Activated CD4-positive, alpha-beta memory T cell treated with anti-CD3 and anti-CD28 coated beads for 36 hours (primary cell): ENCODE data around the gene AFF4. TPM values are rescaled to one million over a fixed set of nuclear protein-coding genes. Genes with fewer than 3 reads are reported as not detected.

Source experiments
- CTCF ChIA-PET: fragments of 350-600 bp; sonication (Branson Sonifier 250); formaldehyde crosslinking; loops from one replicate; lab custom pipeline; 2021; ENCODE audit warnings: antibody characterized with exemption, inconsistent platforms; lab: Charles Lee
- POLR2A ChIA-PET: fragments of 350-600 bp; sonication (Branson Sonifier 250); formaldehyde crosslinking; loops from one replicate; lab custom pipeline; 2021; ENCODE audit warnings: antibody characterized with exemption; lab: Charles Lee
- DNase-seq: peaks from one replicate; pipeline ENCODE4 v3.0.0-alpha.2; 2020
- H3K27ac Mint-ChIP-seq: one replicate; pipeline ENCODE4 v1.8.0; 2021; ENCODE audit warnings: mixed read lengths
- H3K27me3 Mint-ChIP-seq: one replicate; pipeline ENCODE4 v1.8.0; 2021; ENCODE audit warnings: mixed read lengths
- H3K36me3 Mint-ChIP-seq: one replicate; pipeline ENCODE4 v1.8.0; 2021; ENCODE audit warnings: mixed read lengths
- H3K4me1 Mint-ChIP-seq: one replicate; pipeline ENCODE4 v1.8.0; 2021; ENCODE audit warnings: low read depth, mixed read lengths
- H3K4me3 Mint-ChIP-seq: one replicate; pipeline ENCODE4 v1.8.0; 2021; ENCODE audit warnings: mild to moderate bottlenecking, mixed read lengths
- H3K9me3 Mint-ChIP-seq: one replicate; pipeline ENCODE4 v1.8.0; 2021; ENCODE audit warnings: mixed read lengths
- intact Hi-C: fragments of 100-400 bp; cut with micrococcal nuclease; formaldehyde crosslinking; loops from one replicate; pipeline ENCODE4 v1.15.1; 2023
- total RNA-seq, 2 experiments: library from RNA; stranded (reverse); gene quantifications; one replicate each; pipeline ENCODE4 v1.2.3, GENCODE V29; 2021

The AFF4 gene
- total RNA-seq, 2 experiments from 2014 or later: 21.9 to 22.1 TPM

DNA sequence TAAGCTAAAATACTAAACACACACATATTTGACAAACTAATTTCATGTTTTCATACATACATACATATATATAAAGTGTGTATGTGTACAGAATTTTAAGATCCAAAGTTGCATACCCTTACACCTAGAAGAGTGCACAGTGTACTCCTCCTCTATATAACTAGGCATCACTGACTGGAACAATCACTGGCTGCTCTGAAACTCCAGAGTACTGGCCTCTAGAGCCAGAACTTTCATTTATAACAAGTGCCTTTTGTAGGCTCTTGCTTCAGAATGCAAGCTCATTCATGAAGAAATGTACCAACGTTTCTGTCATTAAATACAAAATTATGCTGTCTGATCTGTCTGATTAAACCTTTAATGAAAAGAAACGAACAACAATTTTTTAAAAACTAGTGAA lies 86.0 kb downstream of the AFF4 start:
- Mint-ChIP-seq H3K4me3 (no peak overlapping the region), H3K4me1 (no peaks in the 10 kb centered on the region), H3K27ac (no peak overlapping the region), H3K27me3 (no peaks in the 10 kb centered on the region), H3K36me3 (peaks cover 21% of the 10 kb centered on the region), H3K9me3 (no peaks in the 10 kb centered on the region)
- ChIA-PET POLR2A (interaction anchor here (1.8 kb wide), 1 partner anchor 10 kb away, joined by 4 read pairs; no protein-coding TSS in a partner anchor), CTCF (interaction anchor here (0.7 to 1.8 kb wide), 2 partner anchors 14 to 53 kb away, joined by 4 to 6 read pairs; no protein-coding TSS in a partner anchor)
- intact Hi-C loops: no loop called here
- DNase-seq: no peak

GRCh38 chr5:132876020-132876759 lies 87.2 kb downstream of the AFF4 start:
- POLR2A ChIA-PET: interaction anchor here (1.8 kb wide), 1 partner anchor 9 kb away, joined by 4 read pairs; no protein-coding TSS in a partner anchor
- H3K27ac Mint-ChIP-seq: no peak overlapping the region
- no peaks in the 10 kb centered on the region for H3K27me3 Mint-ChIP-seq
- intact Hi-C loops: no loop called here
- H3K9me3 Mint-ChIP-seq: no peaks in the 10 kb centered on the region
- no peak for DNase-seq
- H3K36me3 Mint-ChIP-seq: peaks cover 22% of the 10 kb centered on the region
- CTCF ChIA-PET: no interaction called here
- no peaks in the 10 kb centered on the region for H3K4me1 Mint-ChIP-seq
- H3K4me3 Mint-ChIP-seq: no peak overlapping the region

GRCh38 chr5:132873930-132874271 lies 89.5 kb downstream of the AFF4 start:
- peaks cover 22% of the 10 kb centered on the region for H3K36me3 Mint-ChIP-seq
- no peak for DNase-seq
- H3K4me3 Mint-ChIP-seq: no peak overlapping the region
- ChIA-PET CTCF (no interaction called here), POLR2A (no interaction called here)
- H3K27ac Mint-ChIP-seq: no peak overlapping the region
- no peaks in the 10 kb centered on the region for H3K9me3 Mint-ChIP-seq
- no peaks in the 10 kb centered on the region for H3K27me3 Mint-ChIP-seq
- H3K4me1 Mint-ChIP-seq: peaks cover under 1% of the 10 kb centered on the region
- intact Hi-C loops: no loop called here

GRCh38 chr5:132873119-132873929 lies 90.1 kb downstream of the AFF4 start, which contains the start of gene LEAP2:
TSS of gene LEAP2 (plus strand) at chr5:132873668. CDS start at chr5:132873695, 27 bp downstream.
- H3K4me1 Mint-ChIP-seq: peaks cover 5% of the 10 kb centered on the region
- H3K27ac Mint-ChIP-seq: no peak within 1 kb of the TSS
- CTCF ChIA-PET: no interaction called here
- H3K9me3 Mint-ChIP-seq: no peaks in the 10 kb centered on the region
- H3K36me3 Mint-ChIP-seq: peaks cover 26% of the 10 kb centered on the region
- intact Hi-C loops: no loop called here
- H3K27me3 Mint-ChIP-seq: no peaks in the 10 kb centered on the region
- no peak within 1 kb of the TSS for H3K4me3 Mint-ChIP-seq
- POLR2A ChIA-PET: no interaction called here
- DNase-seq: no peak

DNA sequence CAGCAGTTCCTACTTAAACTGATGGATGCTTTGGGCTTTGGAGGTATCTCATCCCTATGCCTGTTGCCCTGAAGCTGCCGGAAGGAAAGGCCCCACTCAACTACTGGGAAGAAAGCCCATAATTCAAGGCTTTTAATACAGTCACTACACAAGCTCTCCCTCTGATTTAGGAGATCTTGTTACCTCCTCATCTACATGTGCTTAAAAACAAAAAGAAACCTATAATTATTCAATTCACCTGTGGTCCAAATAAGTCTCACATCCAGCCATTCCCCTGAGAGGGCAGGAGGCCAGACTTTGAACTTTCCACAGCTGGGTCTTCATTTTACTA lies 90.7 kb downstream of the AFF4 start:
- intact Hi-C loops: no loop called here
- ChIA-PET POLR2A (no interaction called here), CTCF (no interaction called here)
- no peak overlapping the region for H3K27ac Mint-ChIP-seq
- H3K4me3 Mint-ChIP-seq: no peak overlapping the region
- H3K4me1 Mint-ChIP-seq: peaks cover 9% of the 10 kb centered on the region
- H3K9me3 Mint-ChIP-seq: no peaks in the 10 kb centered on the region
- peaks cover 27% of the 10 kb centered on the region for H3K36me3 Mint-ChIP-seq
- H3K27me3 Mint-ChIP-seq: no peaks in the 10 kb centered on the region
- no peak for DNase-seq

- ChIA-PET POLR2A (no interaction called here), CTCF (interaction anchor here (0.7 kb wide), 1 partner anchor 12 kb away, joined by 3 read pairs; no protein-coding TSS in a partner anchor)
- Mint-ChIP-seq H3K36me3 (peaks cover 33% of the 10 kb centered on the region), H3K27me3 (no peaks in the 10 kb centered on the region), H3K9me3 (no peaks in the 10 kb centered on the region), H3K4me1 (peaks cover 16% of the 10 kb centered on the region), H3K4me3 (no peak overlapping the region), H3K27ac (no peak overlapping the region)
- intact Hi-C loops: no loop called here
- no peak for DNase-seq
These were observed 91.8 kb downstream of the AFF4 start for GRCh38 chr5:132871459-132872284.

GRCh38 chr5:132870801-132871200 lies 92.6 kb downstream of the AFF4 start:
- Mint-ChIP-seq H3K27ac (peak overlapping the region; percentile 29), H3K36me3 (peaks cover 35% of the 10 kb centered on the region), H3K4me3 (no peak overlapping the region), H3K4me1 (peaks cover 22% of the 10 kb centered on the region), H3K9me3 (no peaks in the 10 kb centered on the region), H3K27me3 (no peaks in the 10 kb centered on the region)
- intact Hi-C loops: no loop called here
- no peak for DNase-seq
- ChIA-PET POLR2A (no interaction called here), CTCF (interaction anchor here (0.8 kb wide), 2 partner anchors 12 to 21 kb away, joined by 3 read pairs; no protein-coding TSS in a partner anchor)

GRCh38 chr5:132868754-132869153 lies 94.7 kb downstream of the AFF4 start:
- intact Hi-C loops: loop anchor here (5.0 kb wide), 2 partner anchors 131 to 341 kb away; partner anchors contain the start of gene KIF3A
- Mint-ChIP-seq H3K4me1 (peaks cover 28% of the 10 kb centered on the region), H3K27ac (peak overlapping the region; percentile 10), H3K27me3 (no peaks in the 10 kb centered on the region), H3K4me3 (no peak overlapping the region), H3K36me3 (peaks cover 33% of the 10 kb centered on the region), H3K9me3 (no peaks in the 10 kb centered on the region)
- CTCF ChIA-PET: interaction anchor here (1.9 kb wide), 1 partner anchor 15 kb away, joined by 4 read pairs; no protein-coding TSS in a partner anchor
- DNase-seq: no peak
- POLR2A ChIA-PET: interaction anchor here (1.2 kb wide), 1 partner anchor 95 kb away, joined by 3 read pairs; the partner anchor contains the start of gene AFF4

GRCh38 chr5:132867046-132867451 lies 96.4 kb downstream of the AFF4 start:
- H3K4me1 Mint-ChIP-seq: peaks cover 28% of the 10 kb centered on the region
- peak overlapping the region; percentile 99 for H3K27ac Mint-ChIP-seq
- peaks cover 23% of the 10 kb centered on the region for H3K36me3 Mint-ChIP-seq
- H3K27me3 Mint-ChIP-seq: no peaks in the 10 kb centered on the region
- ChIA-PET CTCF (interaction anchor here (0.7 to 2.1 kb wide), 3 partner anchors 16 to 38 kb away, joined by 3 to 11 read pairs (median 3); partner anchors contain the start of gene SHROOM1), POLR2A (interaction anchor here (0.9 to 2.1 kb wide), 3 partner anchors 10 to 495 kb away, joined by 3 to 8 read pairs (median 4); partner anchors contain the start of gene AFF4)
- H3K4me3 Mint-ChIP-seq: peak overlapping the region; percentile 100
- H3K9me3 Mint-ChIP-seq: no peaks in the 10 kb centered on the region
- intact Hi-C loops: loop anchor here (2.0 to 5.0 kb wide), 3 partner anchors 130 to 340 kb away; partner anchors contain the start of genes KIF3A and ZCCHC10
- DNase-seq: no peak

DNA sequence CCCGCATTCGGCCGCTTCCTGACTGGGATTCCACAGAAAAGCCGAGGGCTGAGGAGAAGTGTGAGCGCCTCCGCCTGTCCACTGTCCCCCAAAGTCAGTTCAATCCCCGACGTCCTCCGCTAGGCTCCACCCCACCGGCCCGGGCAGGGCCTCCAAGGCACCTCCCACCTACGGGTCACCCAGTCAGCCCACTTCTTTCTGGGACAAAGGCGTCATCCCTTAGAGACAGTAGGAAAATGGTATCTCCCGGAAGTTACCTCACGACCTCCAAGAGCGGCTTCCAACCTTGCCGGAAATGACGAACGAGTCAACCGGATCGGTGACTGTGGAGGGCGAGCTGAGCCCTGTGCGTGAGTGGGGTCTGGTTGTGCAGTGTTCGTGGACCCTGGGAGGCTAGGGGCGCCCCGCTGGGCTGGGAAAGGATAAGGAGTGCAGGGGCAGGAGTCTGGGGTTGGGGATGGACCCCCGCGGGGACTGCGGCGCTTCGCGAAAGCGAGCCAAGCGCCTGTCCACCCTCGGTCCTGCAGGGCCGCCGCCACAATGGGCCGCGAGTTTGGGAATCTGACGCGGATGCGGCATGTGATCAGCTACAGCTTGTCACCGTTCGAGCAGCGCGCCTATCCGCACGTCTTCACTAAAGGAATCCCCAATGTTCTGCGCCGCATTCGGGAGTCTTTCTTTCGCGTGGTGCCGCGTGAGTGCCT lies 96.9 kb downstream of the AFF4 start, which contains the start of the genes GDF9 and UQCRQ:
TSS of gene GDF9 (minus strand) at position 128 of the 704 bp plus-strand sequence. CDS start 1,936 bp downstream, outside the sequence.
TSS of gene UQCRQ (plus strand) at position 301 of the 704 bp plus-strand sequence. CDS start at position 541, 240 bp downstream.
- intact Hi-C loops: loop anchor here (1.0 to 5.0 kb wide), 6 partner anchors 89 to 339 kb away; partner anchors contain the start of genes AFF4, HSPA4, KIF3A and SEPTIN8
- ChIA-PET CTCF (interaction anchor here (1.2 to 2.1 kb wide), 2 partner anchors 16 to 38 kb away, joined by 3 to 11 read pairs; no protein-coding TSS in a partner anchor), POLR2A (interaction anchor here (0.6 to 2.1 kb wide), 6 partner anchors 10 to 495 kb away, joined by 3 to 8 read pairs (median 3); partner anchors contain the start of gene AFF4)
- H3K4me1 Mint-ChIP-seq: peaks cover 28% of the 10 kb centered on the region
- no peaks in the 10 kb centered on the region for H3K27me3 Mint-ChIP-seq
- H3K27ac Mint-ChIP-seq: peak within 1 kb of the TSS; percentile 99
- peaks cover 23% of the 10 kb centered on the region for H3K36me3 Mint-ChIP-seq
- peak; percentile 95 for DNase-seq
- H3K9me3 Mint-ChIP-seq: no peaks in the 10 kb centered on the region
- peak within 1 kb of the TSS; percentile 100 for H3K4me3 Mint-ChIP-seq
